Endothelial cell of umbilical vein (primary cell): ENCODE results near the gene KL.

Experiments used
- CTCF ChIP-seq, 2 donors: IDR thresholded peaks; 1 replicate in 1 of 2; 2 replicates in 1 of 2; pipeline ENCODE4 v1.5.1; 2011; ENCODE audit warnings: low read length in 2 of 2, mild to moderate bottlenecking in 2 of 2, moderate library complexity in 2 of 2, control low read depth in 1 of 2, inconsistent platforms in 1 of 2, low read depth in 1 of 2; ENCODE audit not compliant: insufficient read depth in 1 of 2; ENCODE audit errors: extremely low read depth in 1 of 2
- EZH2 ChIP-seq: IDR thresholded peaks from 2 replicates; pipeline ENCODE4 v1.6.1; 2012; ENCODE audit warnings: borderline replicate concordance, low read depth, mild to moderate bottlenecking, moderate library complexity, low read length, inconsistent platforms; ENCODE audit not compliant: severe bottlenecking
- FOS ChIP-seq: IDR thresholded peaks from 2 replicates; pipeline ENCODE4 v1.6.1; 2011; ENCODE audit warnings: mild to moderate bottlenecking, low read length, moderate library complexity, borderline replicate concordance; ENCODE audit not compliant: insufficient read depth
- GATA2 ChIP-seq: IDR thresholded peaks from 2 replicates; pipeline ENCODE4 v1.7.0; 2011; ENCODE audit warnings: low read depth, mild to moderate bottlenecking, moderate library complexity, mixed read lengths, low read length; ENCODE audit not compliant: insufficient read length, insufficient read depth
- JUN ChIP-seq: IDR thresholded peaks from 2 replicates; pipeline ENCODE4 v1.6.1; 2011; ENCODE audit warnings: borderline replicate concordance, low read depth; ENCODE audit not compliant: insufficient read length, insufficient read depth
- MAX ChIP-seq: IDR thresholded peaks from 2 replicates; pipeline ENCODE4 v1.6.1; 2011; ENCODE audit not compliant: insufficient read depth, insufficient read length
- MYC ChIP-seq: IDR thresholded peaks from one replicate; pipeline ENCODE4 v1.6.1; 2011; ENCODE audit warnings: mild to moderate bottlenecking, low read depth, low read length
- POLR2A ChIP-seq: IDR thresholded peaks from 2 replicates; pipeline ENCODE4 v1.6.1; 2012; ENCODE audit warnings: low read depth, mild to moderate bottlenecking, control low read depth, low read length
- POLR2AphosphoS5 ChIP-seq: IDR thresholded peaks from 2 replicates; pipeline ENCODE4 v1.6.1; 2012; ENCODE audit warnings: low read depth, mild to moderate bottlenecking, control low read depth, low read length, moderate library complexity; ENCODE audit not compliant: insufficient read depth

- TF ChIP-seq CTCF (IDR thresholded peaks at IDR 0.05; ENCODE audit: extremely low read depth in 1 of 2, insufficient read depth in 1 of 2, low read depth in 1 of 2, low read length in 2 of 2) (no peak), EZH2 (no peak), POLR2A (no peak), MAX (no peak), POLR2AphosphoS5 (no peak), JUN (no peak), MYC (no peak), FOS (no peak), GATA2 (no peak)
These were observed 6.8 kb downstream of the KL start for GRCh38 chr13:33022986-33023385.
